Activated CD4-positive, alpha-beta T cell treated with anti-CD3 and anti-CD28 coated beads, Interleukin-2, amount 50 U/mL, for 4 hours (primary cell): Measurements from ENCODE around the gene CRYGD.
"Not testable (repeated sequence)": the region's sequence is repeated elsewhere in the genome, so short reads cannot be mapped to it uniquely, and the experiment has no call there.

ENCODE experiments used
- DNase-seq, 2 experiments: peaks; one replicate each; pipeline ENCODE4 v3.0.0-alpha.2; 2020

CRYGD gene

DNA sequence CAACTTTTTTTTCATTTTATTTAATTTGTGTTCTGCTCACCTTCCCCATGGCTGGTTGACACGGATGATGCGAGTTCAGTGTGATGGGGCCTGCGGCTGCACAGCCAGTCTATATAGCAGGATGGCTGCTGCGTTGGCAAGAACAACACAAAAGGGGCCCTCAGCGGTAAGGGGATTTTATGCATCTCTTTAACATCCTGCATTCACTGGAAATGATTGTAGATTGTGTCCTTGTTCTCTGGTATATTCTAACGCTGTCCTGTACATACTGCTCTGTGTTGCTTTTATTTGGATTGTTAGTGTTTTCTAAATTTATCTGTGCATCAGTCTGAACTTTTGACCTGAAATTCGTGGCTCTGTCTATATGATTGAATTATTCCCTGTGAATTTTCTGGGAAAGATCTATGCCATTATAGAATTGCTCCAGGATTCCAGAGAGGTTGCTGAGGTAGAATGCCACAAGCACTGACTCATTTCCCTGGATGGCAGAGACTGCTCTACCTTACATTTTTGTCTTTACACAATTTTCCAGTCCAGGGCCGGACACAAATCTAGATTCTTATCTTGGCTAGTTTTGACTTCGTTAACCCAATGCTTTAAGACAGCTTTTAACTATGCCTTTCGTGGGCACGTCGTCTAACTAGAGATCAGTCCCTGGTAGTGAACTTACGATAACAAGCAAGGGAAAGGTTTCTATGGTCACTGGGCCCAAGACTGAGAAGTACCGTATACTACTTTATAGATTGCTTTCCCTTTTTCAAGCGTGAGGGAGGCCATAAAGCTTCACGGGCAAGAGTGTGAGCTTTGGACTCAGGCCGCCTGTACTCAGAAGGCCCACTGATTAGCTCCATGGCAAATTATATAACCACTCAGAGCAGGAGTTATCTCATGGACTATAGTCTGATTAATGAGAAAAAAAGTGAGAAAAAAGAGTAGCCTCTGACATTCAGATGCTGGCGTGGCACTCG, 5.7 kb upstream of the CRYGD start, which contains the start of gene CRYGC:
Gene CRYGC (minus strand): TSS at position 85 of the 968 bp plus-strand sequence. CDS start 36 bp downstream, at position 49.
- DNase-seq = no peak

DNA sequence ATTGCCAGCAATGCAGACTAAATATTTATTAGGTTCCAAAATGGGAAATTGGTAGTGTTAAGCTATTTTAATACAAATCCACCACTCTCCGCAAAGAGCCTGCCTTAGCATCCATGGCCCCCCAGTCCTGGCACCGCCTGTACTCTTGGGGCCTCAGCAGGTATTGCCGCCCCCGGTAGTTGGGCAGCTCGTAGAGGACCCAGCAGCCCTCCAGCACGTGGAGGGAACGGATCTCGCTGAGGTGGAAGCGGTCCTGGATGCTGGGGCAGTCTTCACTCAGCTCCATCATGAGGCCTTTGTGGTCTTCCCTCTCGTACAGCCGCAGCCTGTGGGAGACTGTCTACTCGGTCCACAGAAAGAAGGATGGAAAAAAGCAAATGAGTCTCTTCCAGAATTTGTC, 3.8 kb upstream of the CRYGD start:
- no peak for DNase-seq

GRCh38 chr2:208127090-208127489, 2.8 kb upstream of the CRYGD start:
- no peak for DNase-seq

DNA sequence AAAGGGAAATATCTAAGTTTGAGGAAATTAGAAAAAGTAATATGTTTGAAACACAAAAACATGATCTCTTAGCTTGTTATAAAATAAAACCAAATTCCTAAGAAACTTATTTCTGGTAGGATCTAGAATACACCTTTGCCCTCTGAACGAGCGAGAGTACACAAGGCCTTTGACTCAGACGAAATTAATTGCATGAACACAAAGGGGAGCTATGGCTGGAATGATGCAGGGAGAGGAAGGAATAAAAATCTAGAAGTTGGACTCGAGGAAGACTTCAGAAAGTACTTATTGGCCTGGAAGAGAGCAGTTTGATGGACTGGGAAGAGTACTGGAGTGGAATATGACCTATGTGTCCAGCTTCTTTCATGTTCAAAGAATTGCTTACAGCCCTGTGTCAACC, 927 bp upstream of the CRYGD start:
- DNase-seq = no peak

GRCh38 chr2:208122248-208122647, 2.1 kb downstream of the CRYGD start:
- no peak for DNase-seq

DNA sequence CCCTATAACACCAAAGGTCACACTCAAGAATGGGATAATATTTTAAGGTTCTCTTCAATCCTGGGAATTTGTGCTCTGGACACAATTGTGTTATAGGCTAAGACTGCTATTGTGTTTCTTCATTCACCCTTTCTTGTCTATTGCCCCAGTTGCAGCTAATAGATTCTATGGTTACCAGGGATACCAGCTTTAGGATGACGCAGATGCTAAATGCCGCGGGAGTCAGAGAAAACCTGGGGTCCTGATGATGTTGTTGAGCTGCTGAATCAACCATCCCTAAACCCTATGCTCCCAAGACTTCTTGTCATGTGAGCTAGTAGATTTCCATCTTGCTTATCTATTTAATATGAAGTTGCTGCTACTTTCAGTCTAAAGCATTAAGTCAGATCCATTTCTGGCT, 5.4 kb downstream of the CRYGD start:
- no peak for DNase-seq

- DNase-seq = not testable (repeated sequence)
Measured at GRCh38 chr2:208117390-208117789, 6.9 kb downstream of the CRYGD start.

DNA sequence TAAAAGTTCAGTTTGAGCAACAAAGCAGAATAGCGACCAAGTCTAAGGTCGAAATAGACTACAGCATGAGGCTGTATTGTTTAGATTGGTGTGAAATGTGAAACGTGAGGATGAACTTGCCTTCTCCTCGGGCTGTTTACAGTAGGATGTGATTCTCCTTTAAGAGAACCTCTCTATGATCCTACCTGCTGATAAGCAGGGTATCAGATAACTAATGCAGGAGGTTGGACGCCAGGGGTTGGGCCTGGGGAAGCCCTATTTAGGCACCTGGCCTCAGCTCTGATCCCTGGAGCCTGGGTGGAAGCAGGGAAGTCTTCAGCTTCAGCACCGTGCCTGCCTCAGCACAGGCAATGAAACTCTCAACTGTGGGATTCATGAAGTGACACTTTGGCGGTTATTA, 11.4 kb downstream of the CRYGD start:
- no peak for DNase-seq

DNA sequence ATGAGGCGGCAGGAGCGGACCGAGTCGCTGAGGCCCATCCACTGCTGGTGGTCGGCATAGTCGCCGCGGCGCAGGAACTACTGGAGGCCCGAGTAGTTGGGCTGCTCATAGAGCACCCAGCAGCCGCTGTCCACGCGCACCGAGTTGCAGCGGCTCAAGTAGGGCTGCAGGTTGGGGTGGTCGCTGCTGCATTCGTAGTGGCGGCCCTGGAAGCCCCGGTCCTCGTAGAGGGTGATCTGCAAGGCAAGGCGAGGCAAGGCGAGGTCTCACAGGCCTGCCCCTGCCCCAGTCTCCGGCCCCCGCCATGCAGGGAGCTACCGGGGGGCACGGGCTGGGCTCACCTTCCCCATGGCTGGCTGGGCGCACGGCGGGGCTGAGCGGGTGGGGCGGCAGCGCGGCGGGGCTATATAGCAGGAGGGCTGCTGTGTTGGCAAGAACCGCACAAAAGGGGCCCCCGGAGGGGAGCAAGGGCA, 12.0 kb downstream of the CRYGD start:
- not testable (repeated sequence) for DNase-seq

DNA sequence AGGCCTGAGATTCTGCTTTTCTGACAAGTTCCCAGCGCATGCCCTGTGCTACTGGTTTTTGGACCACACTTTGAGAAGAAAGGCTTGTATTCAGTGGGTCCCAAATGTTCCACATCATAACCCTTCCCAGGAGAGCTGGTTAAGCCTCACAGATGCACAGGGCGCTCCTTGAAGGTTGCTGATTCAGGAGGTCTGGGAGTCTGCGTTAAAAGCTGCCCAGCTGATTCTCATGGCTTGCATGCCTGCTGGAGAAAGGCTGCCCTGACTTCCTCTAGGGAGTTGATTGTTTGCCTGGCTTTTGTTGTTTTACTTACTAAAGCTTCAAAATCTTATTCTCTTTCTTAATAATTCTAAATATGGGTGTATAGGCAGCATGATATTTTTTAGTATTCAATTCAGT, 20.7 kb downstream of the CRYGD start:
- DNase-seq = no peak

GRCh38 chr2:208101716-208102631, 22.4 kb downstream of the CRYGD start:
- DNase-seq = no peak

DNA sequence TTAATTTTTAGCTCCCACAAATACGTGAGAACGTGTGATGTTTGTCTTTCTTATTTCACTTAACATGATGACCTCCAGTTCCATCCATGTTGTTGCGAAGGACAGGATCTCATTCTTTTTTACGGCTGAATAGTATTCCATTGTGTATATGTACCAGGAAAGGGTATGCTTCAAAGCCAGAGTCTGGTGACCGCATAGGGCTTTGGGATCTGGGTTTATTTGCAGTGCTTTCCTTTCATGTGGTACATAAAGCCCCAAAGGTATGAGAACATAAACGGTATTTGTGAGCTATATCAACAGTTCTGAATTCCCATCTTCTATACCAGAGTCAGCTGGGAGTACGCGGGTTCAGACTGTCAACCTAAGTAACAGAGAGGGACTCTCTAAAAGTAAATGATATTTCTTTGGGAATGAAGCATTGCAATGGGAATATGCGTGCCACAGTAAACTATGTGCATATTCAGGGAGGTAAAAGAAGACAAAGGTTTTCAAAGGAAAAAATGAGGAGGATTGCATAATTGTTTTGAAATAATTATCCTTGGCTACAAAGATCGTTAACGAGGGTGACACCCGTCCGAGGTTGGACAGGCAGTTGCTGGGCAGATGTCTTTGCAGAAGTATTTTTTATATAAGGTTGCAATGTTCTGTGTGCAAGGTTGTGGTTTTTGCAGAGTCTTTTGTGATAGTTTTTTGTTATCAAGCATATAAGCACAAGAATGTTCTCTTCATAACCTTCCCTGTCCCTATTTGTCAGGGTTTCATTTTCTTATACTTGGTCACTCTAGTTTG, 24.4 kb downstream of the CRYGD start:
- DNase-seq = no peak

DNA sequence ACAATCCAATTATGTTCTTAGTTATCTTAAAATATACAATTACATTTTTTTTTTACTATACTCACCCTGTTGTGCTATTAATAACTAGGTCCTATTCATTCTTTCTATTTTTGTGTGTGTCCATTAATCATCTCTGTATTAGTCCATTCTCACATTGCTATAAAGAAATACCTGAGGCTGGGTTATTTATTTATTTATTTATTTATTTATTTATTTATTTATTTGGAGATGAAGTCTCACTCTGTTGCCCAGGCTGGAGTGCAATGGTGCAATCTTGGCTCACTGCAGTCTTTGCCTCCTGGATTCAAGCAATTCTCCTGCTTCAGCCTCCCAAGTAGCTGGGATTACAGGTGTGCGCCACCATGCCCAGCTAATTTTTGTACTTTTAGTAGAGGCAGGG, 25.6 kb downstream of the CRYGD start:
- DNase-seq = not testable (repeated sequence)

DNA sequence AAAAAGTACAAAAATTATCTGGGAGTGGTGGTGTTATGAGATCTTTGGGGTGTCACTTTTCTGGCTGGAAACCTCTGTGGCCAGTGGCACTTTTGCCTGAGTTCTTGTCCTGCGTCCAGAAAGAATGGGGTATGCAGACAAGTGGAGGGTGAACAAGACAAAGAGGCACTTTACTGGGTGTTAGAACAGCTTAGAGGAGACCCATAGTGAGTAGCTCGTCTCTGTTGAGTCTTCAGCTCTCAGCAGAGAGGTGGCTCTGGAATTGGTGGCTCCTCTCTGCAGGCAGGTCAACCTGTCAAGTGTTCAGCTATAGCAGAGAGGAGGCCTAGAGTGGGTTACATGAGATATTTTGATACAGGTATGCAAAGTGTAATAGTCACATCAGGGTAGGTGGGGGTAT, 26.1 kb downstream of the CRYGD start:
- DNase-seq = no peak

GRCh38 chr2:208097801-208098200, 26.5 kb downstream of the CRYGD start:
- no peak for DNase-seq

DNA sequence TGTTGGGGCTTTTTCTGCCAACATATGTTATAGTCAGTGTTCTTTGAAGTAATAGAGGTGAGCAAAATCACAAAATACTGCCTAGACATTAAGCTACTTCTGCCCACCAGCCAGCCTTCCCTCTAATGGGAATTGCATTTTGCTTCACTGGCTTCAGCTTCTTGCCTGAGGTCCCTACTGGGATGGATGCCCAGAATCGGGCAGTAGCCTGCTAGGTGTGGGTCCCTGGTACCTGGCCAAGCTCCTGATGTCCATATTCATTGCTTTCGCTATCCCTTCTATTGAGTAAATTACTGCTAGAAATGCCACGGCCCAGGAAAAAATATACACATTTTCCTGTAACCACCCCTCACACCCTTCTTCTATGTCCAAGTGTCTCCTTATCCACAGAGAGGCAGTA, 27.0 kb downstream of the CRYGD start:
- no peak for DNase-seq

- no peak for DNase-seq
Measured at GRCh38 chr2:208096080-208096479, 28.2 kb downstream of the CRYGD start.

- no peak for DNase-seq
Measured at GRCh38 chr2:208093128-208093527, 31.2 kb downstream of the CRYGD start.

DNA sequence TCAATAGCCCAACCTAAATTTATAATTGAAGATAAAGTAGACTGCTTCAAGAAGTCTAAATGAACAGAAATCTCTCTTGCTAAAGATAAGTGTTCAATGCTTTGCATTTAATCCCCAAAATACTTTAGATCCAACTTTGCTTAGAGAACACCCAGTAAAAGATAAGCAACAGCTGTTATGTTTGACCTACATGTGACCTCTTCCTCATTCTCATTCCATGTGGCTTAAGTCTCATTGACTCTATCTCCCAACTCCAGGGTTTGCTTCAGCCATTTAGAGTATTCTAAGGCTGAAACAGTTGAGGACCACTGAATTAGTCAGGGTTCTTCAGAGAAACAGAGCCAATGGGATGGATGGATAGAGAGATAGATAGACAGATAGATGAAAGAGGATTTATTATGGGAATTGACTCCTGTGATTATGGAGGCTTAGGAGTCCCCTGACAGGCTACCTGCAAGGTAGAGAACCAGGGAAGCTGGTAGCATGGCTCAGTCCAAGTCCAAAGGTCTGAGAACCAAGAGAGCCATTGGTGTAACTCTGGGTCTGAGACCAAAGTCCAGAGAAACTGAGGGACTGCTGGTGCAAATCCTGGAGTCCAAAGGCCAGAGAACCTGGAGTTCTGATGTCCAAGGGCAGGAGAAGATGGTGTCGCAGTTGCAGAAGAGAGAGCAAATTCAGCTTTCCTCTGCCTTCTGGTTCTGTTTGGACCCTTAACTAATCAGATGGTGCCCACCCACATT, 32.1 kb downstream of the CRYGD start:
- no peak for DNase-seq

- no peak for DNase-seq
Measured at GRCh38 chr2:208090420-208090819, 33.9 kb downstream of the CRYGD start.

DNA sequence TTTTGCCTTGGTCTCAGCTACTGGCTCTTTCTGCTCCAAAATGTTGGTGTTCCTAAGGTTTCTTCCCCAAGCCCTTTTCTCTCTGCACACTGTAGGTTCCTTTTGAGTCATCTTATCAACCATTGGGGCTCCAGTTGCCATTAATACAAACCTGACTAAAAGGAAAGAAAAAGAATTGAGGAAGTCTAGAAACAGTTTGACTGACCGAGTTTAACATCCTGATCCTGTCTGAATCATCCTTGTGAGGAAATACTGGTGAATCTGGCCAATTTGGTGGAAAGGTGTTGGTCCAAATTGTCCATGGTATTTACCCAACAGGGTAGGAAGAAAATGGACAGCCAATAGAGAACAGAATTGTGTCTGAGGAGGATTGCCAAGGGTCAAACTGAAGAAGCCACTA, 38.3 kb downstream of the CRYGD start:
- no peak for DNase-seq

DNA sequence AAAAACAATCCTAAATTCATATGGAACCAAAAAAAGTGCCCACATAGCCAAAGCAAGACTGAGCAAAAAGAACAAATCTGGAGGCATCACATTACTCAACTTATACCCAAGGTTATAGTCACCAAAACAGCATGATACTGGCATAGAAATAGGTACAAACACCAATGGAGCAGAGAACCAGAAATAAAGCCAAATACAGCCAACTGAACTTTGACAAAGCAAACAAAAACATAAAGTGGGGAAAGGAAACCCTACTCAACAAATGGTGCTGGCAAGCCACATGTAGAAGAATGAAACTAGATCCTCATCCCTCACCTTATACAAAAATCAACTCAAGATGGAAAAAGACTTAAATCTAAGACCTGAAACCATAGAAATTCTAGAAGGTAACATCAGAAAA, 40.5 kb downstream of the CRYGD start:
- DNase-seq = no peak
